NCI-H1105 treated with DMSO at 0.1 percent for 48 hours (cell line): ENCODE measurements around the gene RTL1.

Experiments used
- DNase-seq: peaks from one replicate; lab custom pipeline; 2025; lab: John Stamatoyannopoulos, UW

The RTL1 gene

DNA sequence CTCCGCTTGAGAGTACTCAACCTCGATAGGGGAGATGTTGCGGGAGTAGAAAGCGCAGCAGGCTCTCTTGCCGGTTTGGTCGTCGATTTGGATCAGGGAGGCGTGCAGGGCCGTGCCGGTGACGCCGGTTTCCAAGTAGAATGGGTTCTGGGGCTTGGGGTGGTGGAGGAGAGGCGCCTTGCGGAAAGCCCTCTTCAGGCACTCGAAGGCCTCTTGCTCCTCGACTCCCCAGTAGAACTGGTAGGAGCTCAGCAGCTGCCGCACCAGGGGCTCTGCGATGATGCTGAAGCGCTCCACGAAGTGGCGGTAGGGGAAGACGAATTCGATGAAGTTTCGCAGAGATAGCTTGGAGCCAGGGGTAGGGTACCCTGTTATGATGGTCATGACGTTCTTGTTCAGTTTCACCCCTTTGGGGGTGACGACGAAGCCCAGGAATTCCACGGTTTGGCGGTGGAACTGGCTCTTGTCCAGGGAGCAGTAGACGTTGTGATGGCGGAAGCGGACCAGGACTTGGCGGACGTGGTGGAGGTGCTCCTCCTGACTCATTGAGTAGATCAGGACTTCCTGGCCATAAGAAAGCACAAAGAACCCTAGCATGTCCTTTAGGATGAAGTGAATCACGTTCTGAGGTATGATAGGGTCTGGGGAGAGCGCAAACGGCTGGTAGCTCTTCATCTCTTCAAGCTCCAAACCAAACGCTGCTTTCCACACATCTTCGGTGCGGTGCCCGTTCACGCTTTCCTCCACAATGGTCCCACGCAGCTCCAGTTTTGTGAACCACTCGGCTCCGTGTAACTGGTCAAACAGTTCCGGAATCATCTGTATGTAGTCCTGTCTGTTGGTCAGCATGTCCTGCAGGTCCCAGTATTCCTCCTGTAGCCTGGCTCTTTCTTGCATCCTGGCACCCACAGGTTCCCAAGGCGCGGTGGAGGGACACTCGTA is 21.2 kb downstream of the RTL1 start:
- no peak for DNase-seq

DNA sequence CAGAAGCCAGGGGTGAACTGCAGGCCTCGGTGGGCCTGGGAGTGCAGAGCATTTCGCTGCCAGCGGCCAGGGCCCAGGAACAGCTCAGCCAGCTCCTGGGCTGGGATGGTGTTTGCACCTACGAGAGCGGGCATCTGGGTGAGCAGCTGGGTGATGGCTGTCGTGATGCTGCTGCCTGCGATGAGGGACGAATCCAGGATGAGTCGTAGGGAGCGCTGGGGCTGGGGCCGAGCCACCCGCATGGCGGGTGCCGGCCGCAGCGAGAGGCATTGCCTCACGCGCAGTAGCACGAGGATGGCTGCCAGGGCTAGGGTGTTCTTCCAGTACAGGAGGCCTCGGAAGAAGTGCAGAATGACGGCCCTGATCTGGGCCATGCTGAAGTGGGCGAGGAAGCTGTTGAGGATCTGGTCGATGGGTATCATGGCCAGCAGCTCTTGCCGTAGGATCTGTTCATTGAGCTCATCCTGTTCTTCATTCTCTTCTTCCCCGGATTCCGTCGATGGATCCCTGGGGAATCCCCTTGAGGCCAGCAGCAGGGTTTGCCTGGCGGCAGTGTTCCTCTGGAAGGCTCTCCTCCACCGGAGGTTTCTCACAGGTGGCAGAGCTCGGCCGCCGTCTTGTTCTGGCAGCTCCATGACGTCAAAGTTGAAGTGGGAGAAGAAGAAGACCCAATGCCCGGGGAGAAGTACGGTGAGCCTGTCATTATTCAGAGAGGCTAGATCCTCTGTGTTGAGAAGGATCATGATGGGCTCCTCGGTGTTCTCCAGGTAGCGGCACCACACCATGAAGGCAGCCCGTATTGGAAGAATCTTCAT is 22.1 kb downstream of the RTL1 start:
- no peak for DNase-seq

DNA sequence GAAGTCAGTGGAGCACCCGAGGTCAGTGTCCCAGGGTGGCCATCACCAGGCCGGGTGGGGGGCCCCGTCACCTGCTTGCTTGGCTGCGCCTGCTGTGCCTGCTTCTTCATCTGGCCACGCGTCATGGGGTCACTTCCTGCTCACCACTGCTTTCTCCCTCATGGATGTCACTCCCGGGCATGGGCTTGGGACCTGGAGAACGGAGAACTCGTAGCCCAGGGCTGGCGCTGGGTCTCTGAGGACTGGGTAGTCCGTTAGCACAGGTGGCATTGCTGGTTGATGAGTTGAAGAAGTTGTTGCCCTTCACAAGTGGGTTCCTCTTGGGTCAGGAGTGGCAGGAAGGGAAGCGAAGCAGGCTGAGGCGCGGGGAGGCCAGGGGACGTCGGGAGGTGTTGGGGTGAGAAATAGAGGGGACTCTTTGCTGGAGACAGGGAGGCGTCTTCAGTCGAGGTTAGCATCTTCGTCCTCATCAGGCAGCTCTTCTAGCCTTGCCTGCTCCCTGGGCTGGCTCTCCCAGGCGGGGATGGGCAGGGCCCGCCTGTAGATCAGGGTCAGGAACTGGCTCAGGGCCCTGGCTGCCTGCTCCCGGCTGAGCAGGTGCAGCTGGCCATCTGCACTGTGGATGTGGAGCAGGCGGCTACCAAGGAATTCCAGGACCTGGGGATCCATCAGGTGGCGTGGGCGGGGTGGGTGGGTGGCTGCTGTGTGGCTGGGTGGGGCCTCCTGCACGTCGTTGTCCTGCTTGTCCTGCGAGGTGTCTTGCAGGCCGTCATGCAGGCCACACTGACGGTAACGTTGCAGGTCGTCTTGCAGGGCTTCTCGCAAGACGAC is 23.0 kb downstream of the RTL1 start:
- DNase-seq, result no peak

DNA sequence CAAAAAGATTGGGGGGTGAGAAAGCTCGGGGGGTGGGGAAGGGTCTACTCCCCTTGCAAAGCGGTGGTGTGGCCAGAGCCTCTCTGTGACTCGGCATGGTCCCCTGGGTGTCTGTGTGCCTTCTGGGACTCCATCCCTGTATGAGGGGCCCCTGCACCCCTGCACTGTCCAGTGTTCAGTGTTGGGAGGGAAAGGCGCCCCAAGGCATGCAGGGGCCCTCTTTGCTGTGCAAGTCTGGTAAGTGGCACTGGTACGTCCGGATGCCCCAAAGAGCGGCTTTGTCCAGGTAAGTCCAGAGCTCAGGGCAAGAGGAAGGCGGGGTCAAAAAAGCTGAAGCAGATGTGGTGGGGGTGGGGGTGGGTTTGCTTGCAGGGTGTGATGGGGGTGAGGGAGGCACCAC is 23.7 kb downstream of the RTL1 start:
- no peak for DNase-seq

DNA sequence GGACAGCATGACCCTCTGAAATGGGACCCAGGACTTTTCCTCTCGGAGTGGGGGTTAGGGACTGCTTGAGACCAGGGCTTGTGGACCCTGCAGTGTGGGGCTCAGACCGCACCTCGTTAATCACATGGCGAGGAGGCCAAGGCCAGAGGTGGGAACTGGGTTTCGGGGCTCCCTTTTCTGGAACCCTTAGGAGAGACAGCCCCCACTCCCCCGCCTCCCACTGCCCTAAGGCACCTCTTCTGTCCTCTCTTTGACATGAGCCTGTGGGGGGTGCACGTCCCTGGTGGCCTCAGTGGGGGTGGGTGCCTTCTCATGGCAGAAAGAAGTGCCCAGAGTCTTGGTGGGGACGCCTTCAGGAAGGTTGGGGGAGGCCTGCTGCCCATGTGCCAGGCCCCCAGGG is 24.3 kb downstream of the RTL1 start:
- no peak for DNase-seq

DNA sequence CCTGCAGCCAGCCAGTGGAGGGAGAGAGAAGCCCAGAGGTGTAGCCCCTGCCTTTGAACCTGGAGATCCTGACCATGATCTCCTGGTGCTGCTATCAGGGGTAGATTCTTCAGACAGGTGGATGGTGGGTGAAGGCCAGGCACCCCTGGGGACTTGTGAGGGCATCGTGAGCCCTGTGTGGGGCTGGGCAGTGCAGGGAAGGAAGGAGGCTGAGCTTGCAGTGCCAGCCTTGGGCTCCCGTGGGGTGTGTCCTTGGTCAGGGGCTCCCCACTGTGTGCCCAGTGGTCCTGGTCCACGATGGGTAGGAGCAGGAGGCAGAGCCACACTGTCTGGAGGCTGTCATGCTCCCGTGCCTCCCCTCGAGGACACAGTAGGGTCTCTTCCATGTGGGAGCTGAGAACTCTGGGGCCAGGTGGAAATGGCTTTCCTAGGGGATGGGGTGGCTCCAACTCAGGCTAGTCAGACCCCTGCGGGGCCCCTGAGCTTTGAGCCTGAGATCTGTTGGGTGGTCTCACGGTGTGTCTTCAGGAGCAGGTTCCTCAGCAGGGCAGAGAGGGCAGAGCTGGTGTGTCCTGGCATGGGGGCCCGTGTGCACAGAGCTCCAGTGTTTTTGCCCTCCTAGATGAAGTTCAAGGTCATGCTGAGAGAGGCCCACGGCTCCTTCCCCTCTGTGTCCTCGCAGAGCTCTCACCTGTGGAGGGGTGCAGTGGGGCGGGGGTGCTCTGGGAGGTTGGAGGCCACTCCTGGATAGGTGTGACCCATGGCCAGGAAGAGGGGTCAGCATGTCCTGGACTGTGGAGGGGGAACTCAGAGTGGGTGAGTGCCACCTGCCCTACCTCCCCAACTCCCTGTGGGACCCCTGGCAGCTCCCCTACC is 25.0 kb downstream of the RTL1 start:
- no peak for DNase-seq

DNA sequence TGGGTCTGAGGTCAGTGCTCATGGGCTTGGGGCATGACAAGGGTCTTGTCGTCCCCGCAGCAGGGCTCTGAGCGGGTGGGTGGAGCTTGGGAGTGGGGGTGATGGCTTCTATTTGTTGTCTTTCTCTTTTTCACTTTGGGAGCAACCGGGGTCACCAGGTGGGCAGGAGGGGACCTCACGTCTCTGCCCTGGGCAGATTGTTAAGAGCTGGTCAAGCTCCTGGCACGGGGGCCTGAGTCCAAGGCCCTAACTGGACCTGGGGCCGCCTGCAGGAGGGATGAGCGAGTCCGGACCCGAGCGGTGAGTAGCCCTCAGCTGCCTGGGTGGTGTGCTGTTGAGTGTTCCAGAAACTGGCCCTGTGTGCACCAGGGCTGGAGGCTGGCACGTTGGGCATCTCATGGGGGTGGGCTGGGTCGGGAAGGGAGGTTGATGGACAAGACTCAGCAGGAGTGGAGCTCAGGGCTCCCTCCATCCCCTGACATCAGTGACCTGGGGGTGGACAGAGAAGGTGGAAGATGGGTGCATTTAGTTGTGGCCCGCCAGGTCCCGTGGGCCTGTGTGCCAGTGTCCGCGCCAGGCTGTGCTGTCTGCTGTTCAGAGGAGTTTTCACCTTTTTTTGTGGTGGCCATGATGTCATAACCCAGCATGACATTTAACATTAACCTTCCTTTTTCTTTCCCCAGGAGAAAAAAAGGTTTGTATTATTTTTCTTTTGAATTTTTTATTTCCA is 27.5 kb downstream of the RTL1 start:
- no peak for DNase-seq

DNA sequence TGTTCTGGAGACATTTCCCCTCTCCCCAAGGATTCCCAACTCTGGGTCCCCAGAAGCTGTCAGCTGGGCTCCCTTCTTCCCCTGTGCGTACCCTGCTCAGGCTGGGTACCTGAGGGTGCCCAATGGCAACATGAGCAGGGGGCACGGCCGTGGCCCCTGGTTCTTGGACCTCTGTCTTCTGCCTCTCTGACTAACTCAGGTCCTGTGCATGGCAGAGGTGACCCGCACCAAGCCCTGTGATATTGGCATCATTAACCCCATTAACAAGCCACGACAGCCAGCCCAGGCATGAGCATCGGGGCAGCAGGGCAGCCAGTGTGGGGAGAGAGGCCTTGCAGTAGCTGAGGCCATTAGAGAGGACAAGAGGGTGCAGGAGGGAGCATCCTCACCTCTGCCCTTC is 28.4 kb downstream of the RTL1 start:
- no peak for DNase-seq

DNA sequence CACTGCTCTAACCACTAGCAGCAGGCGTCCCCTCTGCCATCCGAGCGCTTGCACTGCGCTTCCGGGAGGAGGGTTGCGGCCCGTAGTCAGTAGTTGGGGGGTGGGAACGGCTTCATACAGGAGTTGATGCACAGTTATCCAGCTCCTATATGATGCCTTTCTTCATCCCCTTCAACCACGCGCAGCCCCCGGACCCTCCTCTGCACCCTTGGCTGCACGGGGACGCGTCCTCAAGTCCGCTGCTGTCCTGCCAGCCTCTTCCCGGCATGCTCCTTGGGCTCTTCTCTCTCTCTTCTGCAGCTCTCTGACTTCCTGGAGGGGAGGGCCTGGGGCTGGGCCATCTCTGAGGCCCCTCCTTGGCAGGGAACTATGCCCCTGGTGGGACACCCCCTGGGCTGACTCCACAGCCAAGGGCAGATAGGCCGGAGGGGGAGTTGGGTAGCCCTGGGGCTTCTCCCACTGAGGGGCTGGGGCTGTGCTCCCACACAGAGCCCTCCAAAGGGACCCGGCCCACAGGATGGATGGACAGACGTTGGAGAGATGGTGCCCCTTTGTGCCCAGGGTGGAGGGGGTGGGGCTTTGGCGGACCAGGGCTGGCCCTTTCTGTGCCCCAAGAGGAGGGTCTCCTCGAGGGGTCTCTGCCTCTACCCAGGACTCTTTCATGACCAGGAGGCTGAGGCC is 29.0 kb downstream of the RTL1 start:
- DNase-seq, result no peak

DNA sequence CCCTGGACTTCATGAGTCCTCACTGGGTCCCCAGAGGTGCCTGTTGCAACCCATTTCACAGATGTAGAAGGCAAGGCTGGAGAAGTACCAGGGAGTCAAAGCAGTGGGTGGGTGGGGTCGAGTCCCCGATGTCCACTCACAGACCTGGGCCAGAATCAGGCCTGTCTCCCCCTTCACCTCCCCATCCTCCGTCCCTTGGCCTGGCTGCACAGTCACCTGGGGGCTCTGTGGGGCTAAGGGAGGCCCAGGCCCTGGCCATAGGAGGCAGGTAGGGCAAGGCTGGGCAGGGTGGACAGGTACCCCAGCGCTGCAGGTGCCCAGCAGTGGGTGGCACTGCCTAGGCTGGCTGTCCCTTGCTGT is 29.5 kb downstream of the RTL1 start:
- no peak for DNase-seq

DNA sequence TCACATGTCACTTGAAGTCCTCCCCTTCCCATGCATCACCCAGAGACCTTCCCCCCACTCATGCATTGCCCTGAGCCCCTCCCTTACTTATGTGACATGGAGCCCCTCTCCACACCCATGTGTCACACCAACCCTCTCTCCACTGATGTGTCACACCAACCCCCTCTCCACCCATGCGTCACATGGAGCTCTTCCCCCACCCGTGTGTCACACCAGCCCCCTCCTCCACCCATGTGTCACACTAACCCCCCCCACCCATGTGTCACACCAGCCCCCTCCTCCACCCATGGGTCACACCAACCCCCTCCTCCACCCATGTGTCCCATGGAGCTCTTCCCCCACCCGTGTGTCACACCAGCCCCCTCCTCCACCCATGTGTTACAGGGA is 30.4 kb downstream of the RTL1 start:
- DNase-seq, result no peak

DNA sequence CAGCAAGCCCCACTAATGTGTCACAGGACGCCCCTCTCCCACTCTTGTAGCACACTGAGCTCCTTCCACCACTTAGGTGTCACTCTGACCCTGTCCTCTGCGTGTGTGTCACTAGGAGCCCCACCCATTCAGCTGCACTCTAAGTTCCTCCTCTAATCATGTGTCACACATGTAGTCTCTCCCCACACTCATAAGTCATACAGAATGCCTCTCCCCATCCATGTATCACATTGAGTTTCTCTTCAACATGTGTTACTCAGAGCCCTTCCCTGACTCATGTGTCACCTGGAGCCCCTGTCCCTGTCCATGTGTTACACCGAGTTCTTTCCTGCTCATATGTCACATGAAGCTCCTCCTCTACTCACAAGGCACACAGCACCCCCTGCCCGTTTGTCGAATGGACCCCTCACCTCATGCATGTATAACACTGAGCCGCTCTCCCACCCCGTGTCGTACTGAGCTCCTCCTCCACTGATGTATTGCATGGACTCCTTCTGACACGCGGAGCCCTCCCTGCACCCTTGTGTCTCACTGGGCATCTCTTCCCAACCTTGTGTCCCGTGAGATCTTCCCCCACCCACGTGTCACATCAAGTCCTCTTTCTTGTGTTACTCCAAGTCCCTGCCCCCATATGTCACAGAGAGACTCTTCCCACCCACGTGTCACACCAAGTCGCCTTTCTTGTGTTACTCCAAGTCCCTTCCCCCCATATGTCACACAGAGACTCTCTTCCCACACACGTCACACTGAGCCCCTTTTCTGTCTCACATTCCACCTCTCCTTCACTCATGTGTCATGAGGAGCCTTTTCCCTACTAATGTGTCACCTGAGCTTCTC is 31.0 kb downstream of the RTL1 start:
- DNase-seq, result no peak

DNA sequence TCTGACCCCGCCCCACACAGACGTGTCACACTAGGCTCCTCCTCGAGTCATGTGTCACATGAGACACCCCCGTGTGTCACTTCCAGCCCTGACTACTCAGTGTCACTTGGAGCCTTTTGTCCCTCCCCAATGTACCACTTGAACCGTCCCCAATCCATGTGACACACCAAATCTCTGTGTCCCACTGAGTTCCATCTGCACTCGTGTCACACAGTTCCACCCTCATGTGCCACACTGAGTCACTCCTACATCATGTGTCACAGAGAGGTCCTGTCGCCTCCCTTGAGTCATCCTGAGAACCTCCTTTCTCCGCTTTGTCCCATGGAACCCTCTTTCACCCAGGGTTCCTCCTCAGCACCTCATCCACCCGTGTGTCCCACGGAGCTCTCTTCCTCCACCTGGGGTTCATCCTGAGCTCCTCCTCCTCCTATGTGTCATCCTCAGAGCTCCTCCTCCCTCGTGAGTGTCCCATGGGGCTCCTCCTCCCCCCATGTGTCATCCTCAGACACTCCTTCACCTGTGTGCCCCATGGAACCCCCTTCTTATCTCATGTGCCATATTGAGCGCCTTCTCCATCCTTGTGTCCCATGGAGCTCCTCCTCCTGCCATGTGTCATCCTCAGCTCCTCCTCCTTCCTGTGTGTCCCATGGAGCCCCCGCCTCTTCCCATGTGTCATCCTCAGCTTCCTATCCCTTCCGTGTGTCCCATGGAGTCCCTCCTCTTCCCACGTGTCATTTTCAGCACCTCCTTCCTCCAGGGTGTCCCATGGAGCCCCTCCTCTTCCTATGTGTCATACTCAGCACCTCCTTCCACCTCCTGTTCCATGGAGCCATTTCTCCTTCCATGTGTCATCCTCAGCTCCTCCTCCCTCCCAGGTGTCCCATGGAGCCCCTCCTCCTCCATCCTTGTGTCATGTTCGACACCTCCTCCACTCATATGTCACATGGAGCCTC is 32.0 kb downstream of the RTL1 start:
- DNase-seq, result no peak

DNA sequence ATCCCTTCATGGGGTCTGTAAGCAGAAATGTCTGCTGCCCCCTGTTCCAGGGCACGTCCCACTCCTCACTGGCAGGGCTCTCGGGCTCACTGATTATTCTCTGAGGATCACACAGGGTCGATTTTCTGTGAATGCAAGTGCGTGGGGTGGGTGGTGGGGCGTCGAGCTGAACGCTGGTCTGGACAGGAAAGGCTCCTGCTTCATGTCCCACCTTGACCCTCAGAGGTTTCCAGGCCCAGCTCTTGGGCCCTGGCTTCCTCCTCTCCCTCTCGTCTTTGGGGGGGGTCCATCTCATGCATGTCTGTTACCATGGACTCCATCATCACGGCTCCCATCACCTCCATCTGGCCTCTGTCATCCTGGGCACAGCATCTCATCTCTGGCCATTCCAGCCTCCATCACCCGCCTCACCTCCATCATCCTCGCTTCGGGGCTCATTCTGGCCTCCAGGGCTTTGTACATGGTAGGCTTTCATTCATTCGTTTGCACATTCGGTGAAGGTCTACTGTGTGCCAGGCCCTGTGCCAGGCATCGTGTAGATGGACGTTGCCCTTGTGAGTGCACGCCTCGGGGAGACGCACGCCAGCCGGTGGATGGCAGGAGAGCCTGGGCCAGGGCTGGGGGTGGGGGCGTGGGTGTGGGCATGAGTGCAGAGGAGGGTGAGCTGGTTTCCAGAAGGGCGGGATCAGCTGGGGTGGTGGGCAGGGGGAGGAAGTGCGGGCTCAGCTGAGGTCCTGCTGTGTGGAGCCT is 34.7 kb downstream of the RTL1 start:
- DNase-seq, result no peak

DNA sequence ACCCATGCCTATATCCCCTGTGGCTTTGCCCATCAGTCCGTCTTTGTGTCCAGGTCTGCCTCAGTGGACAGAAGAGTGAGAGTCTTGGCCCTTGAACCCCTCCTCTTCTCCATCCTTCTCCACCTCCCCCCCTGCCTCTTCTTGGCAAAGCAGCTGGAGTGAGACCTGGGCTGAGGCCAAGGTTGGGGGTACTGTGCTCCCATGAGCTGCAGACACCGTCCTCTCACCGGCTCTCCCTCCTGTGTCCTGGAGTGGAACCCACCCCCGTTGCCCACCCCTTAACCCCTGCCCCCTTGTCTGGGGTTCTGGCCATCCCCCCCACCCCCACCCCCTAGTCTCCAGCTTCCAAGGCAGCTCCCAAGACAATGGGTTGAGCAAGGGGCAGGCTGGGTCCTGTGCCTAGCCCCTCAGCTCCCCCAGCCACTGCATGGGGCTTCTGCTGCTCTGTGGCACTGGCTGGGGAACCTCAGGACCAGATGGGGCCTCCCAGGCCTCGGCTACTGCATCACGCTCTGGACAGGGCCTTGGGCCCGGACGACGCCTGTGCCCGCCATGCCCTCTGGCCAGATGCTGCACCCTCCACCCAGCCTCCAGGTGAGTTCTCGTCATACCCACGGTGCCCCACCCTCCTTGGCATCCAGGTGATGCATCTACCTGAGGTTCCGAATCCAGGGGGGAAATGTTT is 35.7 kb downstream of the RTL1 start:
- DNase-seq, result no peak
